Medulla oblongata (tissue), 1 donor: ENCODE data around the gene GPR37L1.

ENCODE experiments used
- DNase-seq: peaks from one replicate; pipeline ENCODE4 v3.0.0-alpha.2; 2015; ENCODE audit errors: extremely low spot score

GPR37L1 gene, protein sequence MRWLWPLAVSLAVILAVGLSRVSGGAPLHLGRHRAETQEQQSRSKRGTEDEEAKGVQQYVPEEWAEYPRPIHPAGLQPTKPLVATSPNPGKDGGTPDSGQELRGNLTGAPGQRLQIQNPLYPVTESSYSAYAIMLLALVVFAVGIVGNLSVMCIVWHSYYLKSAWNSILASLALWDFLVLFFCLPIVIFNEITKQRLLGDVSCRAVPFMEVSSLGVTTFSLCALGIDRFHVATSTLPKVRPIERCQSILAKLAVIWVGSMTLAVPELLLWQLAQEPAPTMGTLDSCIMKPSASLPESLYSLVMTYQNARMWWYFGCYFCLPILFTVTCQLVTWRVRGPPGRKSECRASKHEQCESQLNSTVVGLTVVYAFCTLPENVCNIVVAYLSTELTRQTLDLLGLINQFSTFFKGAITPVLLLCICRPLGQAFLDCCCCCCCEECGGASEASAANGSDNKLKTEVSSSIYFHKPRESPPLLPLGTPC

DNA sequence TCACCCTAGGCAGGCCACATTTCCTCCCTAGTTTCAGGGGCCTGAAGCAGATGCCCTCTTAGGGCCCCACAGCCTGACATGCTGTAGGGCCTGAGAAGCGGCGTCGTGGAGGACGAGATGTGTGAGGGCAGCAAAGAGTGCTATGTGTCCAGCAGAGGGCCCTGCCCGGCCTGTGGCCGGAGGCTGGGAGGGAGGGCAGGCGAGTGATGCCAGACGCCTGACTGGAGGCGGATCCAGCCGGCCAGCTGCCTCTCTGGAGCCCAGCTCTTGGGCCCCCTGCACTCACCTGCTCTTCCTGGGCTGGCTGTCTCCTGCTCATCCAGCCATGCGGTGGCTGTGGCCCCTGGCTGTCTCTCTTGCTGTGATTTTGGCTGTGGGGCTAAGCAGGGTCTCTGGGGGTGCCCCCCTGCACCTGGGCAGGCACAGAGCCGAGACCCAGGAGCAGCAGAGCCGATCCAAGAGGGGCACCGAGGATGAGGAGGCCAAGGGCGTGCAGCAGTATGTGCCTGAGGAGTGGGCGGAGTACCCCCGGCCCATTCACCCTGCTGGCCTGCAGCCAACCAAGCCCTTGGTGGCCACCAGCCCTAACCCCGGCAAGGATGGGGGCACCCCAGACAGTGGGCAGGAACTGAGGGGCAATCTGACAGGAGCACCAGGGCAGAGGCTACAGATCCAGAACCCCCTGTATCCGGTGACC is at the start of gene GPR37L1:
GPR37L1 (plus strand) TSS at position 279 of the 697 bp plus-strand sequence; CDS start at position 326, 47 bp downstream.
- DNase-seq = peak; percentile 94

DNA sequence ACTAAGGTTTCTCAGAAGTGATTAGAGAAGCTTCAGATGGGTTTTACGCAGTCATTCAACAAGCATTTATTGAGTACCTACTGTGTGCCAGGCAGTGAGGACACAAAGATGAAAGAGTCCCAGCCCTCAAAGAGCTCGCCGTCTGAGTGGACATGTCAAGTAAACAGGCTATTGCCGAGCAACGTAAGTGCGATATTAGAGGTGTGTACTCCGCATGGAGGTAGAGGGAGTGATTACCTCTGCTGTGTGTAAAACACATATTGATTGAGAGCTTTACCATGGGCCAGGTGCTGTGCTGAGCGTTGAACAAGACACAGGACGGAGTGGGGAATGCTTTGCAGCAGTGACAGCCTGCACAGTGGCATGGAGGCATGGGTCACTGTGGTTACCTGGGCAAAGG is 49.5 kb upstream of the GPR37L1 start:
- DNase-seq = no peak

DNA sequence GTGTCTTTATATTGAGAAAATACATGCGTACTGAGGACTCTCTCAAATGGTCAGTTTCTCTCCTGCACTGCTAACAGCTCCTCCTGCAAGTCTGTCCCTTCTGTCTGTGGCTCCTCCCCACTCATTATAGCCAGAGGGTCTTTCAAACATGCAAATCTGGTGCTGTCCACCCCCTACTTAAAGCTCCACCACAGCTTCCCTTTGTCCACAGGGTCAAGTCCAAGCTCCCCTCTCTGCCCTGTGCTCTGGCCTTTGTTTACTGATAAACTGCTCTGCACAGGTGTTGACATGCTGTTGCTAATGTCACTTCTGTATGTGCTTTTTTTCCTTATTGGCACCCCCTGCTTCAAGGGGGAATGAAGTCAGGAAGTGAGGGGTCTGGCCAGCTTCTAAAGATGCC is 47.7 kb upstream of the GPR37L1 start:
- DNase-seq = no peak

DNA sequence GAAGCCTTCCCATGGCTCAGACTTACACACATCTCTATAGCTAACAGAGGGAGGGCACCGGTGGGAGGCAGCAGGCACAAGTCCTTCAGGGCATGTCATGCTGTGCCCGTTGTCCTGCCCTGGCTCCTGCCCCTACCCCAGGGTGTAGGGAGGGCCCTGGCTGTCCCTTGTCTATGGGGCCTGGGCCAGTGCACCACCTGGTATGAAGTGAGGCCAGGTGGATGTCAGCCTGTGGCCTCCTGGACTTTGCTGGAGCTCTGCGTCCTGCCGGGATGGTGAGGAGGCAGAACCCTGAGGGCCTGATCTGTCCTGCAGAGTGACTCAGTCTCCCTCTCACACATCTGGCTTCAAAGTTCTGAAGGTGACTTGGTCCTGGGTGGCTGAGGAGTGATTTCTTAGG is 47.3 kb upstream of the GPR37L1 start:
- no peak for DNase-seq

DNA sequence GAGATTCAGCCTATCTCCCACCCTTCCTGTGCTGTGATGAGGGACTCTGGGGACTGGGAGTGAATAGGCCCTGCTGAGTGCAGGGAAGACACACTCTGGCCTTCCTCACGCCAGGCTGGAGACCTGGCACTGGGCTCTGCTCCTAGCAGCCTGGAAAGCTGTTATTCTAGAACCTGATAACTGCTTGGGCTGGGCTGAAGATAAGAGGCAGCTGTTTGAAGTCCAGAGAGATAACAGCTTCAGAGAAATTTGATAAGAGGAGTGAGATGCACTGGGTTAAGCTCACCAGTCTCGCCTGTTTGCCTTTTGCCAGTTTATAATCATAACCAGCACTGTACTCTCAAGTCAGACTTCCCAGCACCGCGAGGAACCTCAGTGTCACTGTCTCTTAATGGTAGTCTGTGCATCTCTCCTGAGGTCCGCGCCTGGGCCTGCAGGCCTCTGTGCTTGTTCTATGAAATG is 46.6 kb upstream of the GPR37L1 start:
- DNase-seq = no peak

DNA sequence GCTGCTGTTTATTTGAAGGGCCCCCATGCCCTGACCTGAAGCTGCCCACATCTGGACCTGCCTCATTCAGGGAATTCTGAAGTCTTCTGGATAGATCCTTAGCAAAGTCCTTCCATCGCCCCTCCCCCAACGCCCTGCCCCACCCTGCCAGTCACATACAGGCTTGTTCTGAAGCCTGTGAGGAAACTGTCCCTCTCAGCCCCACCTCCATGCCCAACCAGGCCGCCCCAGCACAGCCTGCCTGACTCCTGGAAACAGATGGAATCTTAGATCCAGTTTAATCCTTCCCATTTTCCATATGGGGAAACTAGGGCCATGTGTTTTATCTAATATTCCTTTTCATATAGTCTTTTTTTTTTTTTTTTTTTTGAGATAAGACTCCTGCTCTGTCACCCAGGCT is 44.5 kb upstream of the GPR37L1 start:
- no peak for DNase-seq

DNA sequence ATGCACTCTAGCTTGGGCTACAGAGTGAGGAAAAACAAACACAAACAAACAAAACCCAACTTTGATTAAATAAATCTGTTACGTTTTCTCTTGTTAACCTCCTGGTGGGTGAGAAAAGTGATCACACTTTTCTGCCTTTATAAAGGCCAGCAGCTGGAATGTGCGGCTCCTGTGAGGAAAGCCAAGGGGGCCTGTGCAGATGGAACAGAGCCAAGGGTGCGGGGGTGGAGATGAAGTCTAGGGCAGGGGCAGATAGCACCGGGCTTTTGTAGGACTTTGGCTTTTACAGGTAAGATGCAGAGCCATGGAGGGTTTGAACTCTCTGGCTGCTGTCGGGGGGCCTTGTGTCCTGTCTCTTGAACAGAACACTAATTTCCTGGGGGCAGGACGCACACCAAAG is 40.7 kb upstream of the GPR37L1 start:
- DNase-seq = no peak

DNA sequence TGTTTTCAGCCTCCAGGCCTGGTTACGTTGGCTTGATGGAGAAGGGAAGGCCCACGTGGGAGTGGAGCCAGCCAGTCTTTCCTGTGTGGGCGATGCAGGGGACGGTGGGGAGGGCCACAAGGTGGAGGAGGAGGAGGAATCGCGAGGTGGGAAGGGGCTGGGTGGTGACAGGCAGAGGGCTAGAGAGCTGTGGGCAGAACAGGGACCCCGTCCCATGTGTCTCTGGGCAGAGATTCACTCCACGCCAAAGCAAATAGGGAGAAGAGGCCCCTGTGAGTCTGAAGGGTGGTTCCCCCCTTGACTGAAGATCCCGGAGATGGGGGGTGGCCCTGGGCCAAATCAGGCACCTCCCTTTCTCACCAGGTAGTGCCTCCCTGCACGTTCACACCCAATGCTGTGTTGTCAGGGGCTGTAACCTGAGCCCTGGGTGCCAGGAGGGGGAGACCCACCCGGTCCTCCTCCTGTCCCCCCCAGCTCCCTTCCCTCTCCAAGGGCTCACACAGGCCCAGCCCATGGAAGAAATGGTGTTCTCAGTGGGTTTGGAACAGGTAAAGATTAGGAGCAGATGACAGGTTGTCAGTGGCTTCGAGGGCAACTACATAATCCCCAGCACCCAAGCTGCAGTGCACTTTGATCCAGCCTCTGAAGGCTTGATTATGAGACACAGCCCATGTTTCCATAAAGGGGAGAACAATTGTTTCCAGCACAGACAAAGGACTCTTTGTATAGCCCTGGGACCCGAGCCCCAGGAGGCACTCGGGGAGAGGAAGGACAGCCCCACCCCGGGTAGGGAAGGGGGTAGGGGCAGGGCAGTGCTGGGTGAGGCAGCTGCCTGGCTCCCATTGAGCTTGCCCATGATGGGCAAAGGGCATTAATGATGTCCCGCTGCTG is 37.7 kb upstream of the GPR37L1 start:
- DNase-seq = peak; percentile 95

DNA sequence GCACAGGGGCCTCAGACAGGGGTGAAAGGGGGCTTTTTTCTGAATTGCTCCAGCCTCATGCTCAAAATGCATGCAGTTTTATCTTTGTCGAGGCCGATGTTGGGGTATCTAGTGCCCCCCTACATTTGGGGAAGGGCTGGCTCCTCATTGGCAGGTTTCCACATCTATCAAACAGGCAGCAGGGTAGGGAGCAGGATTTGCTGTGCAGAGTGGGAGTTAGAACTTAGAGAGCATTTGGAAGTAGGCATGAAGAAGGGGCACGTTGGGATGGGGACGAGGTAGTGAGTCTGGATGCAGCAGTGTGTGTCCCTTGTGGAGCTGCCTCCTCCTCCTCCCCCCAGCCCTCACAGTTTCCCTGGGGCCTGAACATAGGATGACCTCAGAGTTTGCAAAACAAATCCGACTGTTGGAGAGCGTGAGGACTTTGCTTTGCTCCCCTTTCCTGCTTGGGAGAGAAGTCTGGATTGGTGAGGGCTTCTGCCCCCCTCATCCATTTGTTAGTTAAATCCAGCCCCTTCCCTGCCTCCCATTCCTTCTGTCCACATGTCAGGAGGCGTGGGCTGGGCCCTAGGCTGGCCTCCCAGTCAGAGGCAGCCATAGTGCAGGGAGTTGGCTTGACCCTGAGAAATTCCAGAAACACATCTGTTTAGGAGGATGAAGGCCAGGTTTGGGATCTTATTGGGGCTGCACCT is 36.9 kb upstream of the GPR37L1 start:
- peak; percentile 73 for DNase-seq

DNA sequence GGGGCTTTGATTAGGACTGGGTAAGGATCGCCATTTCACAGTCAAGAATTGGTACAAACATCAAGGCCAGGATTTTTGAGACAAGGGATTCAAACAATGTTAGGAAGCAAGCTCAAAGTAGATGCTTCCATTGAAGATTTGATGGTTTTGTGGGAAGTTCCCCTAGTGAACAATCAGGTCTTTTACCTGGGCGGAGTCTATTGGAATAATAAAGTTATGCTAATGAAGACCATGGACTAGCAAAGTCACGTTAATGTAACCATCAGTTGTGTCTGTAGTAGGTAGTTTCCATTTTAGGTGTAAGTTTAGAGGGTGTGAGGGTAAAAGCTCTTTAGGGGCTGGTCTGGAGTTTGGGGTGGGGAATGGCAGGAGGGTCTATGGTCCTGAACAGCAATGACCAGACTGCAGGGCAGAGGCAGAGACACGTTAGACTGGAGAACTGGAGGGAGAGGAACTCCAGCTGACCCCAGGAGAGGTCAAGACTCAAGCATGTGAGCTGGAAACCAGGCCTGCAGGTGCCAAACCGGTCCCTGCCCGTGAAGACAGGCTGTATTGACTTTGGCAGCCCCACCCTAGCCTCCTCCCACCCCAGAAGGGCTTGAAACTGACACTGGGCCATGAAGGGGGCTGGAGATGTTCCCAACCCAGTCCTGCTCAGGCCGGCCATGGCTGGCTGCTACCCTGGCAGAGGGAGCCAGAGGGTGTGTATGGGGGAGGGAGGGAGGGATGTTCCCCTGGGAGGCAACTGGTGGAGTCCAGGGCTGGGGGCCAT is 36.0 kb upstream of the GPR37L1 start:
- no peak for DNase-seq

DNA sequence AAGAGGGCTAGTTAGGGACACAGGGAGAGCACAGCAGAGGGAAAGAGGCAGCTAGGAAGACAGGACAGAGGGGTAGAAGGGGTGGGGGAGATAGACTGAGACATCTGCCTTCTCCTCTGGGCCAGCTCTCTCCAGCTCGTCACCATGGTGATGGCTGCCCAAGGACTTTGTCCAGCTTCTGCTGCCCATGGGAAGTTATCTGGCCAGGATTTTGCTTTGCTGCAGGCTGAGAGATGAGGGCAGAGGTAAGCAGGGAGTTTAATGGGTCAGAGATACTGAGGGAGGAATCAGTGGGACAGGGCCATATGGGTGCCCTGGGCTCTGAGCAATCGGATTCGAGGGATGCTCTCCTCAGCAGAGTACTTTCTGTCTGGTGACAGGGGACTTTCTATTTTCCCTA is 34.5 kb upstream of the GPR37L1 start:
- DNase-seq = peak; percentile 50

DNA sequence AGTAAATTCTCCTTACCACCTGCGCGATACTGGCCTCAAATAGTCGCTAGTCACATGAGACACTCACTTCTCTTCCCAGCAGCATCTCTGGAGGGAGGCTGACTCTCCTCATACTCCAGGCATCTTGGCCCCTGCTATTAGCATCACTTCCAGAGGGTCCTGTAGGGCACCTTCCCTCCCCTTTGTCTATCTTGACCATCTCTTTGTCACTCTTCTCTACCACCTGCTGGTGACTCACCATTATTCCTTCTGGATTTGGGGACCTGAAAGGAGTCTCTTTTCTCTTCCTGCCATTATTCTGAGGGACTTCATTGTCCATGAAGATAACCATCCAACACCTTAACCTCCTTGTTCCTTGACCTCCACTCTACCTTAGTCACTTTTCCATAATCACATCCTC is 31.7 kb upstream of the GPR37L1 start:
- no peak for DNase-seq

DNA sequence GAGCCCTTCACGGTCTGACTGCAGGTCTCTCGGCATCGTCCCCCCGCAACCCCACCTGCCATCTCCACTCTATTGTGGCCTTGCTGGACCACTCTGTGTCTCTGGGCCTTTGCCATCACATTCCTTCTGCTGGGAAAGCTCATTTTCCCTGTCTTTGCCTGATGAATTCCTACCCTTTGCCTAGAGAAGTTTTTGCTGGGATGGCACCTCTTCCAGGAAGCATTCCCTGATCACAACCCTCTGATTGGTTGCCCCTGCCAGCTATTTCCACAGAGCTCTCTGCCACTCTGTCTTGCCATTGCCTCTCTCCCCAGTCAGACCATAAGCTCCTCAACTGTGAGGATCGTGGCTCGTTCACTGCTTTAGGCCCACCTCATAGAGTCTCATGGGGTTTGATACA is 28.9 kb upstream of the GPR37L1 start:
- no peak for DNase-seq

DNA sequence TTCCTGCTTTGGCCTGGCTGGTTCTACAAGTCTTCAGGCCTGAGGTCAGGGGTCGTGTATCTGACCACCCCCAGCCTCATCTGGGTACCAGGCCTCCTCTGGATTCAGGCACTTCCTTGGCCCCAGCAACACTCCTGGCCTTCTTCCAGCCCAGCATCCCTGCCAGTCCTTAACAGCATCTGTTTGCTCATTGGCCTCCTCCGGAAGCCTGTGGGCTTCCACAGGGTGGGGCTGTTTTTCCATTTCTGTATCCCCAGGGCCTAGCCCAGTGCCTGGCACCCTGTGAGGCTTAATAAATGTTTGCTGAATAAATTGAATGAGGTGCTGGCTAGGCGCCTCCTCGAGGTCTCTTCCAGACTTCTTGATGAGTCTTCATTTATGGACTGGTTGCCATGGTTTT is 21.5 kb upstream of the GPR37L1 start:
- no peak for DNase-seq

DNA sequence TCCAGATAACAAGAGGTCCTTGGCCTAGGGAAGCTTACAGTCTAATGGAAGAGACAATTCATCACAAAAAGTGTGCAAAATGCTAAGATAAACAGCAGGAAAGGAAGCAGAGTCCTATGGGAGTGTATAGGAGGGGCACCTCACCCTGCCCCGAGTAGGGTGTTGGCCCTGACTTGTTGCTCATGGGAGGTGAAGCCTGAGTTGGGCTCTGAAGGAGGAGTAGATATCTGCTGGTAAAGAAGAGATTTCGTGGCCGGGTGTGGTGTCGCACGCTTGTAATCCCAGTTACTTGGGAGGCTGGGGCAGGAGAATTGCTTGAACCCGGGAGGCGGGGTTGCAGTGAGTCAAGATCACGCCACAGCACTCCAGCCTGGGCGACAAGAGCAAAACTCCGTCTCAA is 18.6 kb upstream of the GPR37L1 start:
- no peak for DNase-seq

DNA sequence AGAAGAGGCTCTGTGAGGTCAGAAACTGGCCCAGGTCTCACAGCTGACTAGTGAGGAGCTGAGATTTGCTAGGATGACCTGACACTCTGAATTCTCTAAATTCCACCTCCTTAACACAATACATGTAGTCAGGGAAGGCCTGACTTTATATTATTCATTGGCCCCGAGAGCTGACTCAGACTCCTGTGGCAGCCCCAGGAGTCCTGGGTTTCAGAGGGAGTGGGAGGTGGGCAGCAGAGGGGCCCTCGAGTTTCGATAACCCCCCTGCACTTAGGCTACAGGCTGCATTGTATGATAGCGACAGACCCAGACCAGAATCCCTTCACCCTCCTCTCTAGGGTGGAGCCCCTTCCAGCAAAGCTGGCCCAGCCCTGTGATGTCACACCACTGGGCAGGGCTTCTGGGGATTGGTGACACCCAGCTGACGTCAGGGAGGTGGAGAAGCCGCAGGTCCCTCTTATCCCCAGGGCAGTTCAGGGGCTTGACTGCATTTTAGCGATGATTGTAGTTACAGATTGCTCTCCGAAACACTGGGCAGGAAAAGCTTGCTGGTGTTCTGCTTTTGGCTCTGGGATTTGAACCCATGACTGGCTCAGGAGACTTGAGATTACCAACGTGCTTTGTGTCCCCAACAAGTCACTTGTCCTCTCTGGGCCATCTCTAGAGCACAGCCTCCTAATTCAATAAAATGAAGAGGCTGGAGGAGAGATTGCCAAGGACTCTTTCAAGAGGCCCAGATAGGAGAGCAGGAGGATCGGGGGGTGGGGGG is 17.0 kb upstream of the GPR37L1 start:
- DNase-seq = no peak

DNA sequence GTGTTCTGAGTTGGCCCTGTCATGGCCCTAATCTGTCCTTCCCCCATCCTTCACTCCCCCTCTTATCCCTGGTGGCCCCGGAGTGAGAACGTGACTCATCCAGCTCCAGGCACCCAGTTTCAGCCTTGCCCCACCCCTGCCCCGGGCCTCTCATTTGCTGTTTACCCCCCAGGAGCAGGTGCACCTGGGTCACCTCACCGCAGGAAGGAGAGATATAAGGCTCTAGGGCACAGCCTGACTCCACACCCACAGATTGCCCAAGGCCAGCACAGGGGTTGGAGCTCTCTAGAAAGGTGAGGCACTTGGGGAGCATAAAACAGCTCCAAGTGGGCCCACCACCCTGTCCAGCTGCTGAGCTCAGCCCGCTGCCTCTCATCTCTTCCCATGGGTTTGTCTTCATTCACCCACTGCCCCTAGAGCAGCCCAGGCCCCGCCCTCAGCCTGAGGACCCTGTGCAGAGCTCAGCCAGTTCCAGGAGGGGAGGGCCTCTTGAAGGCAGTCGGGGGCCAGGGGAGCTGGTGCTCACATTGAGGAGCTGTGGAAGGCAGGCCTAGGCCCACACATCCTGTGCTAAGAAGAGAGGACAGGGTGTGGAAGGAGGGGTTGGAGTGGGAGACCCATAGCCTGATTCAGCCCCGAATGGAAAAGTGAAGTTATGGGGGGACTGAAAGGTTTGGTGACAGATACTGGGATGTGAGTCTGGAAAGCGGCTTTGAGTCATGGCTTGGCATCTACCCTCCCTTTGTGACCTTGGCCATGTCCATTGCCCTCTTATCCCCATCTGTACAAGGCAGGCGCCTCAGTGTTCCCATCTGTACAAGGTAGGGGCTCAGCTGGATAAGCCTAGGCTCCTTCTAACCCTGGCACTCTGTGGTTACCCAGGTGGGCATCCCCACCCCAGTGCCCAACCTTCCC is 16.1 kb upstream of the GPR37L1 start:
- no peak for DNase-seq

DNA sequence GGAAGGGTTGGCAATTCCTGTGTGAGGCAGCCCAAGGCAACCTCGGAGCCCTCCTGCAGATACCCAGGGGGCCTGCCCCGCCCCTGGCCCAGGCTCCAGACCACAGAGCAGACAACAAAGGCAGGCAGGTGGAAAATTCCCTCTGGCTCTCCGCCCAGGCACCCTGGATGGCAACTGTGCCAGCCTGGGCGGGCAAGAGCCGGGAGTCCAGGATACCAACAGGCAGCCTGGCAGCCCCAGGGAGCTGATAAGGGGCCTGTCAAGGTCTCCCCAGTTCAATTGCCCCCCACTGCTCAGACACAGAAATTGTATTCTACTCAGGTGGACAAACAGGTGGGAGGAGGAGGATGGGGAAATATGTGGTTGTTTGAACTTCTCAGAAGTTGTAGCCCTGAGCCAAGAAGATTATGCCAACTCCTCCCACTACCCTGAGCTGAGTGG is 15.4 kb upstream of the GPR37L1 start:
- DNase-seq = no peak
